ENCODE results near the gene PKD2L1. TPM values are rescaled to one million over a fixed set of nuclear protein-coding genes. Genes with fewer than 3 reads are reported as not detected.

Gene PKD2L1
- total and polyA plus RNA-seq, 10 donors, result 2.2 to 8.7 (median 3.9) TPM; not detected in 1

DNA sequence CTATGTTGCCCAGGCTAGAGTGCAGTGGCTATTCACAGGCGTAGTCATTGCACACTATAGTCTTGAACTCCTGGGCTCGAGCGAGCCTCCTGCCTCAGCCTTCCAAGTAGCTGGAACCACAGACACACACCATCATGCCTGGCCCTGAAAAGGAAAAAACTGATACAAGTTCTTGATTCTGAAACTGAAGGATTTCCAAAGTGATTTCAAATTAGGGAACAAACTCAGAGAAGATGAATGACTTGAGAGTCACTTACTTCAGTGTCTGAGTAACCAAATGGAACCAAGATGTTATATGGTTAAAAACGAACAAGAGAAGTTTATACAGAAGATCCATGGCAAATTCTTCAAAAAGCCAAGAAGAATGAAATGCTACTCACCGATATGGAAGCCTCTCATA, 77.0 kb downstream of the PKD2L1 start:
- TF ChIP-seq, protein P1, sequence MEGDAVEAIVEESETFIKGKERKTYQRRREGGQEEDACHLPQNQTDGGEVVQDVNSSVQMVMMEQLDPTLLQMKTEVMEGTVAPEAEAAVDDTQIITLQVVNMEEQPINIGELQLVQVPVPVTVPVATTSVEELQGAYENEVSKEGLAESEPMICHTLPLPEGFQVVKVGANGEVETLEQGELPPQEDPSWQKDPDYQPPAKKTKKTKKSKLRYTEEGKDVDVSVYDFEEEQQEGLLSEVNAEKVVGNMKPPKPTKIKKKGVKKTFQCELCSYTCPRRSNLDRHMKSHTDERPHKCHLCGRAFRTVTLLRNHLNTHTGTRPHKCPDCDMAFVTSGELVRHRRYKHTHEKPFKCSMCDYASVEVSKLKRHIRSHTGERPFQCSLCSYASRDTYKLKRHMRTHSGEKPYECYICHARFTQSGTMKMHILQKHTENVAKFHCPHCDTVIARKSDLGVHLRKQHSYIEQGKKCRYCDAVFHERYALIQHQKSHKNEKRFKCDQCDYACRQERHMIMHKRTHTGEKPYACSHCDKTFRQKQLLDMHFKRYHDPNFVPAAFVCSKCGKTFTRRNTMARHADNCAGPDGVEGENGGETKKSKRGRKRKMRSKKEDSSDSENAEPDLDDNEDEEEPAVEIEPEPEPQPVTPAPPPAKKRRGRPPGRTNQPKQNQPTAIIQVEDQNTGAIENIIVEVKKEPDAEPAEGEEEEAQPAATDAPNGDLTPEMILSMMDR (IDR thresholded peaks at IDR 0.05 in 8 of 11, conservative IDR thresholded peaks at IDR 0.05 in 3 of 11), result no peak
- no peak for TF ChIP-seq POLR2A (IDR thresholded peaks at IDR 0.05)
- TF ChIP-seq POLR2AphosphoS5 (IDR thresholded peaks at IDR 0.05), result no peak
- H3K4me3 ChIP-seq, result no peak overlapping the region
- intact Hi-C loops (cut with DNase I; ENCODE audit: low total_unique reads), result no loop called here
- no peak for DNase-seq
- peaks cover 0 to 42% (median 10%) of the 10 kb centered on the region in 6 donors for H3K4me1 ChIP-seq
- no peaks in the 10 kb centered on the region for H3K9me3 ChIP-seq
- peaks cover 13 to 100% (median 92%) of the 10 kb centered on the region in 6 donors for H3K36me3 ChIP-seq
- no peaks in the 10 kb centered on the region for H3K27me3 ChIP-seq (replicated peaks in 1 of 7)
- H3K27ac ChIP-seq, result peak overlapping the region in 1 of 8 donors; percentile 87
- 95 to 97% (median 96%) methylated on average over 5 of the region's 5 CpGs for WGBS, 5 donors

DNA sequence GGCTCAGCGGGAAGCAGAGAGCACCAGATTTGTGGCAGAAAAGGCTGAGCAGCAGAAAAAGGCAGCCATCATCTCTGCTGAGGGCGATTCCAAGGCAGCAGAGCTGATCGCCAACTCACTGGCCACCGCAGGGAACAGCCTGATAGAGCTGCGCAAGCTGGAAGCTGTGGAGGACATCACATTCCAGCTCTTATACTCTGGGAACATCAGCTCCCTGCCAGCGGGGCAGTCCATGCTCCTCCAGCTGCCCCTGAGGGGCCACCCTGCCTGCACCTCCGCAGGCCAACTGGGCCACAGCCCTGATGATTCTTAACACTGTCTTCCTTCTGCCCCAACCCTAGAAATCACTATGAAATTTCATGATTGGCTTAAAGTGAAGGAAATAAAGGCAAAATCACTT, 81.2 kb downstream of the PKD2L1 start:
- Histone ChIP-seq H3K4me3 (no peak overlapping the region), H3K27me3 (replicated peaks in 1 of 7) (no peaks in the 10 kb centered on the region), H3K36me3 (peaks cover 14 to 100% (median 97%) of the 10 kb centered on the region in 6 donors), H3K9me3 (no peaks in the 10 kb centered on the region), H3K4me1 (peaks cover 0 to 5% (median under 1%) of the 10 kb centered on the region in 6 donors), H3K27ac (no peak overlapping the region)
- intact Hi-C loops (cut with DNase I; ENCODE audit: low total_unique reads), result no loop called here
- WGBS, 5 donors, result 95 to 97% (median 97%) methylated on average over 7 of the region's 7 CpGs
- no peak for TF ChIP-seq POLR2A (IDR thresholded peaks at IDR 0.05)
- peak in 1 of 3 donors; percentile 23 for TF ChIP-seq POLR2AphosphoS5 (IDR thresholded peaks at IDR 0.05)
- TF ChIP-seq, protein P1 (IDR thresholded peaks at IDR 0.05 in 8 of 11, conservative IDR thresholded peaks at IDR 0.05 in 3 of 11), result no peak
- no peak for DNase-seq

DNA sequence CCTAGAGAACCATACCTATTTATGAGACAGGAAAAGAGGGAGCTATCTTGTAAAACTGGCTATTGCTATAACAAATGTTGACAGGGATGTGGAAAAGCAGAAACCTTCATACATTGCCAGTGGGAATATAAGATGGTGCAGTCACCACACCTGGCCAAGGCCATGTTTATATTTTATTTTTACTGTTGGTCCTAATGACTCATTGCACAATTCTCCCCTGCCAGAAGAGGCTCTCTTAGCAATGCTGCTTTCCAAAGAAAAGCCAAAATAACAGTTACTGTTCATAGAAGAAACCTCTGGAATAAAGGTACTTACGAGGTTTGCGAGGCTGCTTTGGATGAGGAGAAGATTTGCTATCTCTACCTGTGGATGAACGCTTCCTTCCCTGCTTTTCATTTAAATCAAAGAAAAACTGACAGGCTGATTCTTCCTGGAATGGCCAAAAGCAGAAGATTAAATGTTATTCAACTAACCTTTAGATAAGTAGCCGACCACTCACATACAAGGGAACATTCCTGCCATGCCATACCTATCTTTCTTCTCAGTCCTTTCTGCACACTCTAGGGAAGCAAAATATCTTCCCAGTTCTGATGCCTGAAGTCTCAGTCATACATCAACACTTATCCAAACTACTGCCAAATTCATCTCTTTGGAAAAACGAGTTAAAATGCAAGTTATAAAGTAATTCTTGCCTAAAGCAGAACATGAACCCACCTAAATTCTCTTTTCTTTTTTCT, 84.4 kb downstream of the PKD2L1 start:
- Histone ChIP-seq H3K27ac (no peak overlapping the region), H3K4me1 (no peaks in the 10 kb centered on the region), H3K36me3 (peaks cover 8 to 100% (median 97%) of the 10 kb centered on the region in 6 donors), H3K9me3 (no peaks in the 10 kb centered on the region), H3K27me3 (replicated peaks in 1 of 7) (no peaks in the 10 kb centered on the region), H3K4me3 (no peak overlapping the region)
- TF ChIP-seq POLR2A (IDR thresholded peaks at IDR 0.05) (no peak), POLR2AphosphoS5 (IDR thresholded peaks at IDR 0.05) (no peak)
- TF ChIP-seq, protein P1 (IDR thresholded peaks at IDR 0.05 in 8 of 11, conservative IDR thresholded peaks at IDR 0.05 in 3 of 11), result no peak
- 93 to 98% (median 95%) methylated on average over 5 of the region's 5 CpGs for WGBS, 5 donors
- DNase-seq, result no peak
- intact Hi-C loops (cut with DNase I; ENCODE audit: low total_unique reads), result no loop called here

DNA sequence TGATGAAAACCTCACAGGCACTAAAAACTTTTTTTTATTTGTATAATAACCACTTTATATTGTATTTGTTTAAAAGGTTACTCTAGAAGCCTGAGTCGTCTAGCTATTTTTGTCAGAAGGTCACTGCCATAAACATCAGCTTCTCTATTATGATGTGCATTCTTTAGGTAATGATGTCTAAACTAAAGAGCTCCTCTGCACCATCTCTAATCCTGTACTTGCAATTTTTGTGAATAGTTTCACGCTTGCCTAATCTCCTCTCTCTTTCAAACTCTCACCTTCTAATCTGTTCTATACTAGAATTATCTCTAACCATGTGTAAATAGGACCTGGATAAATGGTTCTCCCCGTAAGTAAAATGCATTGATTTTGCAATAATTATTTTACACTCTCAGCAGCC, 90.2 kb downstream of the PKD2L1 start:
- Histone ChIP-seq H3K9me3 (no peaks in the 10 kb centered on the region), H3K27ac (no peak overlapping the region), H3K4me3 (no peak overlapping the region), H3K4me1 (no peaks in the 10 kb centered on the region), H3K27me3 (replicated peaks in 1 of 7) (no peaks in the 10 kb centered on the region), H3K36me3 (peaks cover 3 to 100% (median 93%) of the 10 kb centered on the region in 6 donors)
- intact Hi-C loops (cut with DNase I; ENCODE audit: low total_unique reads), result no loop called here
- 88 to 95% (median 93%) methylated on average over 3 of the region's 3 CpGs for WGBS, 5 donors
- TF ChIP-seq POLR2AphosphoS5 (IDR thresholded peaks at IDR 0.05) (no peak), POLR2A (IDR thresholded peaks at IDR 0.05) (no peak)
- TF ChIP-seq, protein P1 (IDR thresholded peaks at IDR 0.05 in 8 of 11, conservative IDR thresholded peaks at IDR 0.05 in 3 of 11), result no peak
- no peak for DNase-seq

Data from spleen (tissue), 11 donors.